Adrenal gland (tissue), 5 donors: ENCODE results near the gene UTP15.

ENCODE experiments used
- POLR2A ChIP-seq, 2 donors: fragments of 450-650 bp; IDR thresholded peaks; one replicate each; pipeline ENCODE4 v1.6.1; 2017; ENCODE audit warnings: antibody characterized with exemption in 2 of 2, mild to moderate bottlenecking in 2 of 2, moderate library complexity in 1 of 2
- TF ChIP-seq, protein P1 (sequence below), 6 experiments: fragments of 450-650 bp in 4 of 6; fragments of 200-600 bp in 2 of 6; sonication (generic) in 1 of 6; IDR thresholded peaks; 1 replicate in 5 of 6; 2 replicates in 1 of 6; pipeline versions ENCODE4 v1.5.1 to v1.8.0; 2016 to 2021; ENCODE audit warnings: antibody characterized with exemption in 6 of 6, mild to moderate bottlenecking in 2 of 6, moderate library complexity in 1 of 6
- donor health status: DM: no; HTN: no; CAD: no.

GRCh38 chr5:73587923-73588322, 22.4 kb downstream of the UTP15 start:
- no peak for TF ChIP-seq POLR2A (IDR thresholded peaks at IDR 0.05)
- TF ChIP-seq, protein P1, sequence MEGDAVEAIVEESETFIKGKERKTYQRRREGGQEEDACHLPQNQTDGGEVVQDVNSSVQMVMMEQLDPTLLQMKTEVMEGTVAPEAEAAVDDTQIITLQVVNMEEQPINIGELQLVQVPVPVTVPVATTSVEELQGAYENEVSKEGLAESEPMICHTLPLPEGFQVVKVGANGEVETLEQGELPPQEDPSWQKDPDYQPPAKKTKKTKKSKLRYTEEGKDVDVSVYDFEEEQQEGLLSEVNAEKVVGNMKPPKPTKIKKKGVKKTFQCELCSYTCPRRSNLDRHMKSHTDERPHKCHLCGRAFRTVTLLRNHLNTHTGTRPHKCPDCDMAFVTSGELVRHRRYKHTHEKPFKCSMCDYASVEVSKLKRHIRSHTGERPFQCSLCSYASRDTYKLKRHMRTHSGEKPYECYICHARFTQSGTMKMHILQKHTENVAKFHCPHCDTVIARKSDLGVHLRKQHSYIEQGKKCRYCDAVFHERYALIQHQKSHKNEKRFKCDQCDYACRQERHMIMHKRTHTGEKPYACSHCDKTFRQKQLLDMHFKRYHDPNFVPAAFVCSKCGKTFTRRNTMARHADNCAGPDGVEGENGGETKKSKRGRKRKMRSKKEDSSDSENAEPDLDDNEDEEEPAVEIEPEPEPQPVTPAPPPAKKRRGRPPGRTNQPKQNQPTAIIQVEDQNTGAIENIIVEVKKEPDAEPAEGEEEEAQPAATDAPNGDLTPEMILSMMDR (IDR thresholded peaks at IDR 0.05), result no peak
